Activated T-helper 1 cell treated with anti-CD3 and anti-CD28 coated beads, Interleukin-2, amount 50 U/mL, for 16 hours (primary cell): Measurements from ENCODE around the gene ADAMTSL5.
"Not testable (repeated sequence)": the region's sequence is repeated elsewhere in the genome, so short reads cannot be mapped to it uniquely, and the experiment has no call there.

Experiments
- DNase-seq, 2 donors: peaks; one replicate each; pipeline ENCODE4 v3.0.0-alpha.2; 2020; ENCODE audit warnings: low read depth in 1 of 2, low spot score in 1 of 2

ADAMTSL5 gene

DNA sequence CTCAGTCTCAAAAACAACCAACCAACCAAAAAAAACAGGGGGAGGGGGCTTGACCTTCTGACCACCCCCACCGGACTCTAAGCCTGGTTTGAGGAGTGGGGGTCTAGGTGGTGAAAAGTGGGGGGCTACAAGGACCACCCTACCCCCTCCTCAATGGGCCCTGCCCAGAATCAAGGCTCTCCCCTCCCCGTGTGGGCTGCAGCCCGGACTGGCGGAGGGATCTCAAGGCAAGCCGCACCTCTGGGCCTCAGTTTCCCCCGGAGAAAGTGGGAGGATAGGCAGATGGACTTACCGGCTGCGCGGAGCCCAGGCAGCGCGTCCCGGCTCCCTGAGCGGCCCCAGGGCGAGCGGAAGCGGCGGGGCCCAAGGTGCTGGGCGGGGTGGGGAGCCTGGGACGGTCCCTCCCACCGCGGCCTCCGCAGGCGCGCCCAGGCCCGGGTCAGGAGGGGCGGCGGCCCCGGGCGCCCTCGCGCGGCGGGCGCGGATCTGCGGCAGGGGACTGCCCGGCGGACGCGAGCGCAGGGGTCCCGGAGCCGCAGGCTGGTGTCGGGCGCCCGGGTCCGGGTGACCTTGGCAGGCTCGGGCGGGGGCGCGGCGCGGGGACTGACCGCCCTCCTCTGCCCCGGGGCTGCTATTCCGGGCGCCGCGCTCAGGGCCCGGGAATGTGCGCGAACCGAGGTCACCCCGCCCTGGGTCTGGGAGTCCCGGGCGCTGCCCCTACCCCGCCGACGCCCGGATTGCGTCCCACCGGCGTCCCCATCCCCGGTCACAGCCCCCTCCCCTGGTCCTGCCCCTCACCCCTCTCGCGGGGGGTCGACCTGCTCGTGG, at the start of gene ADAMTSL5:
ADAMTSL5 (minus strand) TSS at position 349 of the 828 bp plus-strand sequence. CDS start 2,076 bp downstream, outside the sequence.
- peak; percentile 34 to 52 for DNase-seq

- DNase-seq = no peak
These were observed 48.5 kb upstream of the ADAMTSL5 start for GRCh38 chr19:1561236-1561842.

- DNase-seq = no peak
These were observed 47.6 kb upstream of the ADAMTSL5 start for GRCh38 chr19:1560286-1560882.

- no peak for DNase-seq
These were observed 45.7 kb upstream of the ADAMTSL5 start for GRCh38 chr19:1558552-1558951.

DNA sequence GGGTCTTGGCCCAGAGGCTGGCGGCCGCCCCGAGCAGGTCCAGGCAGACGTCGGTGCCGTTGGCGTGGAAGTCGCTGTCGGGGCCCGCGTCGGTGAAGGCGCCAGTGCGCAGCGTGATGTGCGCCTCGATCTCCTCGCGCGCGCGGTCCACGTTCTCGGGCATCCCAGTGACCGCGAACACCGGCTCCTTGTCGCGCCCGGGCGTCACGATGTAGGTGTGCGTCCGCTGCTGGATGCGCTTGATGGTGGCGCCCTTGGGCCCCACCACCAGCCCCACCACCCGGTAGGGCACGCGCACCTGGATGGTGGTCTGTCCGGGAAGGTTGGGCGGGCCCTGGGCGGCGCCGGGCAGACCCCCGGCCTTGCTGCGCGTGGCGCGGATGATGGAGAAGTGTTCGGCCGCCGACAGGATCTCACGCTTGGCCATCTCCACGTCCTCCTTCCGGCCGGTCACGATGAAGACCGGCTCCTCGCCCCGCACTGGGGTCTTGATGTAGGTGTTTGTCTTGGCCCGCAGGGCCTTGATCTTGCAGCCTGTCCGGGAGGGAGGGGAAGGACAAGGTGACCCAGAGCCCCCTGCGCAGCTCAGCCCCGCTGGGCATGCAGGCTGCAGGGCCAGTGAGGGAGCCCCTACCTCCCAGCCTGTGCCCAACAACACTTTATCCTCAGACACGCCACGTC, 43.7 kb upstream of the ADAMTSL5 start:
- no peak for DNase-seq

DNA sequence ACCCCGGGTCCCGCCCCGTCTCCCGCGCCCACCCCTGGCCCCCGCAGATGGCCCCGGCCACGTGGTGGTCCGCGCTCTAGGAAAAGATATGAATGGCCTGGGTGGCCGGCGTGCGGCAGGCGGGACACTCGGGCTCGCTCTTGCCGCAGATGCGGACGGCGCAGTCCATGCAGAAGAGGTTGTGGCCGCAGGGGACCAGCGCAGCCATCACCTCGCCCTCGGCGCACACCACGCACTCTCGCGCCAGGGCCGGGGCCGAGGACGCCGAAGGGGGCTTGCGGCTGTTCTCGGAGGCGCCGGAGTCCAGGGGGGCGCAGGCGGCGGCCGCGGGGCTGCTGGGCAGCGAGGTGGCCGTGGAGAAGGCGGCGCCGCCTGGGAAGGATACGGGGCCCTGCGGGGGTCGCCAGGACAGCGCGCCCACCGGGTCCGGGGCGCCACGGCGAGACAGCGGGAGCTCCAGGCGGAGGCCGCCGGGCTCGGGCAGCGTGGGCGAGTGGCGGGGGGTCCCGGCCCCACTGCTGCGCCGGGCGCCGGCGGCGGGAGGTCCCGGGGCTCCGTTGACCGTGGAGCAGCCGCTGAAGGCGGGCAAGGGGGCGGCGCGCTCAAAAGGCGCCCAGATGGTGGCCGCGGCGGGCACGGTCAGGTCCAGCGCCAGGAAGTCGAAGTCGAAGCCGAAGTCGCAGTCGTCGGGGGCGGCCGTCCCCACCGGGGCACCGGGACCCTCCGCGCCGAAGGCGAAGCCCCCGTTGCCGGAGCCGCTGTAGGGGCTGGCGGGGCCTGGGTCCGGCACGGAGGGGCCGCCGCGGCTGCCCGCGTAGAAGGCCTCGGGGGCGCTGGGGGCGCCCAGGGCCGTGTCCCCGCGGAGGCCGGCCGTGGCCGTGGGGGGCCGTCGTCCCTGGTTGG, 42.9 kb upstream of the ADAMTSL5 start:
- no peak for DNase-seq

- no peak for DNase-seq
These were observed 42.1 kb upstream of the ADAMTSL5 start for GRCh38 chr19:1554968-1555367.

DNA sequence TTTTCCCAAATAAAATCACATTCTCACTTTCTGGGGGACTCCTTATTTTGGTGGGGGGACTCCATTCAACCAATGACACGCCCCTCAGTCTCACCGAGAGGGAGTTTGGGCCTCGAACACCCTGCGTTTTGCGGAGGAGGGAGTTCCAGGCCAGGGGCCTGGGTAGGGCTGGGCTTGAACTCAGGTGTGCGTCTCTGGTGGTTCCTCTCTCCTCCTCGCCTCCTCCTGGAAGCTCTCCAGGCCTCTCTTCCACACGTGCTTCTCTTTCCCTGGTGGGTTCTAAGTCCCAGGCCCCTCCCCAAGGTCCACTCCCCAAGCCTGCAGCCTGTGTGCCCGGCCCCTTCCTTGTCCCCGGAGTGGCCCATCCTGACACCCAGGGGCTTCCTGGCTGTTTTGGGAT, 40.6 kb upstream of the ADAMTSL5 start:
- DNase-seq = no peak

DNA sequence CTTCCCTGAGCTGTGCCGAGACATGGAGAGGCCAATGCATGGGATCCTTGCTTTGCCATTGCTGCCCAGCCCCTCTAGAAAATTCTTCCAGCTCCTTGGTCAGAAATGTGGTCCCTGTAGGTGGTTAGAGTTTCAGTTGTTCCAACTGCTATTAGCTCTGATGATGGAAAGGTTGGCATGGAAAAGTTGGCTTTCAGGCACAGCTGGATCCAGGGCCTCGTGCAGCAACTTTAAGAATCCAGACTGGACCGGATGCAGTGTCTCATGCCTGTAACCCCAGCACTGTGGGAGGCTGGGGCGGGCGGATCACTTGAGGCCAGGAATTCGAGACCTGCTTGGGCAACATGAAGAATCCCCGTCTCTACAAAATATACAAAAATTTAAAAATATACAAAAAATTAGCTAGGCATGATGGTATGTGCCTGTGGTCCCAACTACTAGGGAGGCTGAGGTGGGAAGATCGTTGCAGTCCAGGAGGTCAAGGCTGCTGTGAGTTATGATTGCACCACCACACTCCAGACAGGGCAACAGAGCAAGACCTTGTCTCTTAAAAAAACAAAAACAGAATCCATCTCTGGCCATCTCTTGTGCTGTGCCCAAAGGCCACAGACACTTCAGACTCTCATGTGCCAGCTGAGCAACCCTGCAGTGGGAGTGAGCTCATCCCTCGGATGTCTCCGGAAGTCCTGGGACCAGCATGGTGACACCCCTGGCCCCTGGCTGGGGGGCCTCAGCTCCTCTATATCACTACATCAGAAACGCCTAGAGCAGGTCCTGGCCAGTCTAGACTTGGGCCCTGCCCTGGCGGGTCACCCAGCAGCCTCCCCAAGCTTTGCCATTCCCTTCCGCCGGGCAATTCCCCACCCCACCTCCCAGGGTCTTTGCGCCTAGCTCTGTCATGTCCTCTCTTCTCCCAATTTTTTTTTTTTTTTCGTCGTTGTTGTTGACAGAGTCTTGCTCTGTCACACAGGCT, 38.5 kb upstream of the ADAMTSL5 start:
- DNase-seq = no peak

DNA sequence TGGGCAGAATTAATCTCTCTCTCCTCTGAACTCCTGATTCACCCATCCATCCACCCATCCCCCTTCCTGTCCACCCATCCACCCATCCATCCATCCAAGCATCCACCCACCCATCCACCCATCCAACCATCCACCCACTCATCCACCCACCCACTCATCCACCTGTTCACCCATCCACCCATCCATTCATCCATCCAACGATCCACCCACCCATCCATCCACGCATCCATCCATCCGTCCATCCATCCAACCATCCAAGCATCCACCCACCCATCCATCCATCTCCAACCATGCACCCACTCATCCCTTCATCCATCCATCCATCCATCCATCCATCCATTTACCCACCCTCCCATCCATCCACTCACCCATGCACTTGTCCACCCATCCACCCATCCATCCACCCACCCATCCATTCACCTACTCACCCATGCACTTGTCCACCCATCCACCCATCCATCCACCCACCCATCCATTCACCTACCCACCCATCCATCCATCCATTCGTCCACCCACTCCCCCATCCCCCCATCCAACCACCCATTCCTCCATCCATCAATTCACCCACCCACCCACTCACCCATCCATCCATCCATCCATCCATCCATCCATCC, 36.6 kb upstream of the ADAMTSL5 start:
- DNase-seq = no peak

GRCh38 chr19:1540365-1540925, 27.6 kb upstream of the ADAMTSL5 start:
- DNase-seq = no peak

DNA sequence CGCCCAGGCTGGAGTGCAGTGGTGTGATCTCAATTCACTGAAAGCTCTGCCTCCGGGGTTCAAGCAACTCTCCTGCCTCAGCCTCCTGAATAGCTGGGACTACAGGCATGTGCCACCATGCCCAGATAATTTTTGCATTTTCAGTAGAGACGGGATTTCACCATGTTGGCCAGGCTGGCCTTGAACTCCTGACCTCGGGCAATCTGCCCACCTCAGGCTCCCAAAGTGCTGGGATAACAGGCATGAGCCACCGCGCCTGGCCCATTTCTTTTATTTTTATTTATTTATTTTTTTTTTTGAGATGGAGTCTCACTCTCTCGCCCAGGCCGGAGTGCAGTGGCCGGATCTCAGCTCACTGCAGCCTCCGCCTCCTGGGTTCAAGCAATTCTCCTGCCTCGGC, 26.9 kb upstream of the ADAMTSL5 start:
- not testable (repeated sequence) for DNase-seq

GRCh38 chr19:1538978-1539377, 26.2 kb upstream of the ADAMTSL5 start:
- DNase-seq = no peak

DNA sequence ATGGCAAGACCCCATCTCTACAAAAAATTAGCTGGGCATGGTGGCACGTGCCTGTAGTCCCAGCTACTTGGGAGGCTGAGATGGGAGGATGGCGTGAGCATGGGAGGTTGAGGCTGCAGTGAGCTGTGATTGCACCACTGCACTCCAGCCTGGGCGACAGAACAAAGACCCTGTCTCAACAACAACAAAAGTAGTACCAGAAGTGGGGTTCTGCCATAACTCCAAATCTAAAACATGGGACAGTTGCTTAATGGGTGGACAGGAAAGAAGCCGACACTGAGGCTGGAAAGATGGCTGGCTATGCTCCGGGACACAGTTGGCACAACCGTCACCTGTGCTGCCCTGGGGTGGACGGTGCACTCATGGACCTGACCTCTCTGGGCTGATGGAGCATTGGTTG, 22.9 kb upstream of the ADAMTSL5 start:
- not testable (repeated sequence) for DNase-seq

- DNase-seq = no peak
These were observed 22.2 kb upstream of the ADAMTSL5 start for GRCh38 chr19:1534972-1535371.

GRCh38 chr19:1533510-1534150, 20.8 kb upstream of the ADAMTSL5 start:
- no peak for DNase-seq

GRCh38 chr19:1532003-1532402, 19.2 kb upstream of the ADAMTSL5 start:
- no peak for DNase-seq

- no peak for DNase-seq
These were observed 18.8 kb upstream of the ADAMTSL5 start for GRCh38 chr19:1531587-1531986.
